ENCODE results near the gene GNB3.

The GNB3 gene

DNA sequence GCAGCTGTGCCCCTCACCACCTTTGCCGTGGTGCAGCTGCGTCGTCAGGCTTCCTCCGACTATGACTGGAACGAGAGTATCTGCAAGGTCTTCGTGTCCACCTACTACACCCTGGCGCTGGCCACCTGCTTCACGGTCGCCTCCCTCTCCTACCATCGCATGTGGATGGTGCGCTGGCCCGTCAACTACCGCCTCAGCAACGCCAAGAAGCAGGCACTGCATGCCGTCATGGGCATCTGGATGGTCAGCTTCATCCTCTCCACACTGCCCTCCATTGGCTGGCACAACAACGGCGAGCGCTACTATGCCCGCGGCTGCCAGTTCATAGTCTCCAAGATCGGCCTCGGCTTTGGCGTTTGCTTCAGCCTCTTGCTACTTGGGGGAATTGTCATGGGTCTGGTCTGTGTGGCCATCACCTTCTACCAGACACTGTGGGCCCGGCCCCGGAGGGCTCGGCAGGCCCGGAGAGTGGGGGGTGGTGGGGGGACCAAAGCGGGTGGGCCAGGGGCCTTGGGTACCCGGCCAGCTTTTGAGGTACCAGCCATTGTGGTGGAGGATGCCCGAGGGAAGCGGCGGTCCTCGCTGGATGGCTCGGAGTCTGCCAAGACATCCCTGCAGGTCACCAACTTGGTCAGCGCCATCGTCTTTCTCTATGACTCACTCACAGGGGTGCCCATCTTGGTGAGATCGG lies 16.5 kb upstream of the GNB3 start:
- no peak for FAIRE-seq

DNA sequence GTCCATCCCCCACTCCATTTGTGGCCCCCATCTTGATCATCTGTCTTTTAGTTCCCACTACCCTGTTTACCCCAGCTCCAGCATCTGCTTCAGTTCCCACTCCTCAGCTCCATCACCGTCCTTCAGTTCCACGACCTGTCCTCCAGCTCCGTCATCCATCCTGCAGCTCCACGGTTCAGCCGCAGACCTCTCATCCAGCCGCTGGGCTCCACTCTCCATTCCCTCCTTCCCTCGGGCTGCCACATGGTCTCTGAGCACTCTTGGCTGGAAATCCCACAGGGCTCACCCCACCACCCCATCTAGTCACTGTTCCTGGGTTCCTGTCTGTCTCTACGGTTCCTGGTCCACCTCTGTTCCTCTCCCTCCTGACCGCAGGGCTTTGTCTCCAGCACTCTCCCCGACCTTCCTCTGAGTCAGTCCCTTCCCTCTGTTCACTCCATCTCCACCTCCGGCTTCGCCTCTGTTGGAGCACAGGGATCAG lies 15.8 kb upstream of the GNB3 start:
- no peak for FAIRE-seq

DNA sequence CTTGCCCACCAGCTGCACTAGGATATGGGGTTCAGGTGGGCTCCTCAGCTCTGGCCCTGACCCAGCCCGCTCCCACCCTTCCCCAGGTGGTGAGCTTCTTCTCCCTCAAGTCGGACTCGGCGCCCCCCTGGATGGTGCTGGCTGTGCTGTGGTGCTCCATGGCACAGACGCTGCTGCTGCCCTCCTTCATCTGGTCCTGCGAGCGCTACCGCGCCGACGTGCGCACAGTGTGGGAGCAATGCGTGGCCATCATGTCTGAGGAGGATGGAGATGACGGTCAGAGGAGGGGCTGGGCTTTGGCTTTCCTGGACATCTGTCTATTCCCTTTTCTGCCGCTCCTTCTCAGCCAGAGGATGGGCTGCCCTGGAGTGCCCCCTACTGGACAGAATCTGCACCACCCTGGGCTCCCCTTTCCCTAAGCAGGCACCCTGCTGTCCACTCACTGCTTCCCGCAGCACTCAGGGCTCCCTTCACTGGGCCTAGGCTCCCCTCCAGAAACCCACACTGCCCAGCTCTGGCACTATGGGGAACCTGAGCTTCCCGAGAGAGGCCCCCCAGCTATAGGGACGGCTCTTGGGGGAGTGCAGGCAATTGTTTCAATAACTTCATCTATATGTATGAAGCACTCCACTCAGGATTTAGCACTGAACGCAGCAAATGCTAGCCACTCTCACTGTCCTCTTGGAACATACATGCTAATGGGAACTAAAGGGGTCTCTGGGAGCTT lies 15.2 kb upstream of the GNB3 start:
- FAIRE-seq: no peak

DNA sequence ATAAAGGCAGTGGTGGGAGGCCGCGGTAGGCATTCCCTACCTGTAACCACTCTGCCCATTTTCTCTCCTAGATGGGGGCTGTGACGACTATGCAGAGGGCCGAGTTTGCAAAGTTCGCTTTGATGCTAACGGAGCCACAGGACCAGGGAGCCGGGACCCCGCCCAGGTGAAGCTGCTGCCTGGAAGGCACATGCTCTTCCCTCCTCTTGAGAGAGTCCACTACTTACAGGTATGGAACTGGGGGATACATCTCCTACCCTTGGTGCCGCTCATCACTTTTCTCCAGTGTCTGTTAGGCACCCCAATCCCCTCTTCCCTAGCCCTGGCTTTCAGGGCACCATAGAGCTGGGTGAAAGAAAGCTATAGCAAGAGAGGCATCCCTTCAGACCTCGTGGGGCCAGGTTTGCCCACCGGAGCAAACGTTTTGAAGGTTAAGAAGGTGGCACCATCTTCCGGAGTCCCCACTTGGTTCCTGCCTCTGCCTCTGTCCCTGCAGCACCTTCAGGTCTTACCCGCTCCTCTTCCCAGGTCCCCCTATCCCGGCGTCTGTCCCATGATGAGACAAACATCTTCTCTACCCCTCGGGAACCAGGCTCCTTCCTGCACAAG lies 14.5 kb upstream of the GNB3 start:
- FAIRE-seq: no peak

DNA sequence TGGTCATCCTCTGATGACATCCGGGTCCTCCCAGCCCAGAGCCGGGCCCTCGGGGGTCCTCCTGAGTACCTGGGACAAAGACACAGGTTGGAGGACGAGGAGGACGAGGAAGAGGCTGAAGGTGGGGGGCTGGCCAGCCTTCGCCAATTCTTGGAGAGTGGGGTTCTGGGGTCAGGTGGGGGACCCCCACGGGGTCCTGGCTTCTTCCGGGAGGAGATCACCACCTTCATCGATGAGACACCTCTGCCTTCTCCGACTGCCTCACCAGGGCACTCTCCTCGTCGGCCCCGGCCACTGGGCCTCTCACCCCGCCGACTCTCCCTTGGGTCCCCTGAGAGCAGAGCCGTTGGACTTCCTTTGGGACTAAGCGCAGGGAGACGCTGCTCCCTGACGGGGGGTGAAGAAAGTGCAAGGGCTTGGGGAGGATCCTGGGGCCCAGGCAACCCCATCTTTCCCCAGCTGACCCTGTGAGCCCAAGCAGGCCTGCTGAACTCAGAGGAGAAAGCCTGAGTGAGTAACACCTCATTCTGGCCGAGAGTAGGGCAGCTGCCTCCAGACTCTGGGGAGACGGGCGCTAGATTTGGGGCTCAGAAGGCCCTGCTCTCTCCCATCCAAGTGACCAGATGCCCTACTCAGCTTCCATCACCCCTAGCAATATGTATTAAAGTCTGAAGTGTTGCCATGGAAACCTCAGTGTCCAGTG lies 13.8 kb upstream of the GNB3 start:
- no peak for FAIRE-seq

DNA sequence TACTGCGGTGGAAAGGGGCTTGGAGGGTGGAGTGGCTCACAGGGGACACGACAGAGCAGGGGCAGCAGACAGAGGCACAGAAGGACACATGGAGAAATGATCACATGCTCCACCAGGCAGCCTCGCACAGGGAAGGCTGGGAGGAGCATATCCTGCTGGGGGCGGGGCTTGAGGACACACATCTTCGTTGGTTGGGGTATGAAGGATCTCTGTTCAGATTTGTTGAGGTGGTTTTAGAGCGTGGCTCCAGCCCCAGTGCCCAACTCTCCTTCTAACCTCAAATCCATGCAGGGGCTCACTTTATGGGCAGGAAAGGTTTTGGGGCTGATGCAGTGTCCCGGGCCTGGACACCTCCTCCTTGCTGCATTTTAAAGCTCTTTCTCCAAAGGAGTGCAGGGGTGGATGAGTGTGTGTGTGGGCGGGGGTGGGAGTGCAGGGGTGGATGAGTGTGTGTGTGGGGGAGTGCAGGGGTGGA lies 13.3 kb upstream of the GNB3 start:
- no peak for FAIRE-seq

DNA sequence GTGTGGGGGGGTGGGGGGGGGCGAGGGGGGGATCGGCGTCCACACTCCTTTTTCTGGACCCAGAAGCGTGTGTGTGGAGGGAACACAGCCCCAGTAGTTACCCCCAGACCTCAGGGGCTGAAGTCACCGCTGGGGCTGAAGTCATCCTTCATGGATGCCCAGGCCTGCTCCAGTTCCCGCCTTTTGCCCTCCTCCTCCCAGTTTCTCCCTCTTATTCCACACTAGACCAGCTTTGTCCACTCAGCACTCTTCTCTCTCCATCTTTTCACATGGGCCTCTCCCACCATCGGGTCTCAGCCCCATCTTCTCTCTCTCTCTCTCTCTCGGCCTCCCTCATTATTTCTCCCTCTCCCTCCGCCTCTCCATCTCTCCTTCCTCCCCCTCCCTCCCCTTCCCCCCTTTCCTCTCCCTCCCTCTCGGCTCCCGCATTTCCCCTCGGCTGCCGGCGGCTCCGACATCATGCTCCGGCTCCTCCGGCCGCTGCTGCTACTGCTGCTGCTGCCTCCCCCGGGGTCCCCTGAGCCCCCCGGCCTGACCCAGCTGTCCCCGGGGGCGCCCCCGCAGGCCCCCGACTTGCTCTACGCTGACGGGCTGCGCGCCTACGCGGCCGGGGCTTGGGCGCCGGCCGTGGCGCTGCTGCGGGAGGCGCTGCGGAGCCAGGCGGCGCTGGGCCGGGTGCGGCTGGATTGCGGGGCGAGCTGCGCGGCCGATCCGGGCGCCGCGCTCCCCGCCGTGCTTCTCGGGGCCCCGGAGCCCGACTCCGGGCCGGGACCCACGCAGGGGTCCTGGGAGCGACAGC lies 12.5 kb upstream of the GNB3 start, which contains the start of gene P3H3:
TSS of gene P3H3 (plus strand) at position 426 of the 799 bp plus-strand sequence. CDS start at position 460, 34 bp downstream.
- no peak for FAIRE-seq

DNA sequence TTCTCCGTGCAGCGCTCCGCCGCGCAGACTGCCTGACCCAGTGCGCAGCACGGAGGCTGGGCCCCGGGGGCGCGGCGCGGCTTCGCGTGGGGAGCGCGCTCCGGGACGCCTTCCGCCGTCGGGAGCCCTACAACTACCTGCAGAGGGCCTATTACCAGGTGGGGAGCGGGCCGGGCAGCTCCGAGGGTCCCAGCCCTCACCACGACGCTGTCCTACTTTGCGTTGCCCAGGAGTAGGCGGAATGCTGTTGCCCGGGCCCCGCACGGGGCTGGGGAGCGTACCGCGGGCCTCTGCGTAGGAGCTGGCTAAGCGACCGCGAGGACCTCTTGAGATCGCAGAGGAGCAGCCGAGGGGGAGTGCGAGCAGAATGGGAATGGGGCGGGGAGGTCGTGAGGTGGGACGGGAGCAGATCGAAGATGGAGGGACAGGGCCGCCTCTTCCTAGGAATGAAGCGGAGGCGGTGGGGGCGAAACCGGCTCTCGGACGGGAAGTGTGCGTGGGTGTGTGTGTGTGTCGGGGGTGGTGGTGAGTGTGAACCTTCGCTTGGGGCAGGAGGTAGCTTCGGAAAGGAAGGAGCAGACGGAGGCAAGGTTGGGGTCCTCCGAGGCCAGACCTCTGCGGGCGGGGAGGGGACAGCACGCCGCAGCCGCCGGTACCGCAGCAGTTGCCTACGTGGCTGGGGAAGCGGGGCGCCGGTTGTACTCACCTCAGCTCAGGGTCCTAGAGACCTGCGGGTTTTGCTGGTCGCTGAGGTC lies 11.8 kb upstream of the GNB3 start:
- no peak for FAIRE-seq

DNA sequence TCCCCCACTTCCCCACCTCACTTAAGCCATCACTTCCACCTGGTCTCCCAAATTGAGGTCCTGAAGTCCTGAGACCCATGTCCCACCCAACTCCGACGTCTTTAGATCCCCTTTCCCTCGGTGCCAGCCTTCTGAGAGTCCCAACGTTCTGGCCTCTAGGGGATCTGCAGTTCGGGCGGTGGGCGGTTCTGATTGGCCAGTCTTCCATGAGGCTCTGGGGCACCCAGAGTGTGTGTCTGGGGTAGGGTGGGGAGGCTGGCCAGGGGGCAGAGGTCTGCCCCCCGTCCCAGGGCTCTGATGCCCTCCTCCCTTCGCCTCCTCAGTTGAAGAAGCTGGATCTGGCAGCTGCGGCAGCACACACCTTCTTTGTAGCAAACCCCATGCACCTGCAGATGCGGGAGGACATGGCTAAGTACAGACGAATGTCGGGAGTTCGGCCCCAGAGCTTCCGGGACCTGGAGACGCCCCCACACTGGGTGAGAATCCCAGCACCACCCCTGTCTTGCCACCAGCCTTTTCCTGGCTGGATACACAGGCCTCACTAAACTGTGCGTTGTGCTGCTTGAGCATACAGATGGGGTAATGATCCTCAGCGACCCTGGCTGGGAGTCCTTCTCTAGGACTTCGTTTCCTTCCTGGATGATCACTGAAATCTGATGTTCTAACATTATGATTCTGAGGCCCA lies 11.0 kb upstream of the GNB3 start:
- FAIRE-seq: no peak

DNA sequence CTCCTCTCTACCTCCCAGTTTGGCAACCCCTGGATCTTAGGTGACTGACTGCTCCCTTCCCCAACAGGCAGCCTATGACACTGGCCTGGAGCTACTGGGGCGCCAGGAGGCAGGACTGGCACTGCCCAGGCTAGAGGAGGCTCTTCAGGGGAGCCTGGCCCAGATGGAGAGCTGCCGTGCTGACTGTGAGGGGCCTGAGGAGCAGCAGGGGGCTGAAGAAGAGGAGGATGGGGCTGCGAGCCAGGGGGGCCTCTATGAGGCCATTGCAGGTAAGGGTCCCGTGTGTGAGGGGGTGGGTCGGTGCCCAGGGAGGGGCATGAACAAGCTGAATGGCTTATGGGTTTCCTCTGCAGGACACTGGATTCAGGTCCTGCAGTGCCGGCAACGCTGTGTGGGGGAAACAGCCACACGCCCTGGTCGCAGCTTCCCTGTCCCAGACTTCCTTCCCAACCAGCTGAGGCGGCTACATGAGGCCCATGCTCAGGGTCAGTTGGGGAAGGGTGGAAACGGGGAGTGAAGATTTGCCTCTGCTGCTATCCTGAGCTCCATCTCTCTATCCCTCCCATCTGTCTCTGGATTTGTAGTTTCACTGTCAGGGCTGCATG lies 10.3 kb upstream of the GNB3 start:
- no peak for FAIRE-seq

DNA sequence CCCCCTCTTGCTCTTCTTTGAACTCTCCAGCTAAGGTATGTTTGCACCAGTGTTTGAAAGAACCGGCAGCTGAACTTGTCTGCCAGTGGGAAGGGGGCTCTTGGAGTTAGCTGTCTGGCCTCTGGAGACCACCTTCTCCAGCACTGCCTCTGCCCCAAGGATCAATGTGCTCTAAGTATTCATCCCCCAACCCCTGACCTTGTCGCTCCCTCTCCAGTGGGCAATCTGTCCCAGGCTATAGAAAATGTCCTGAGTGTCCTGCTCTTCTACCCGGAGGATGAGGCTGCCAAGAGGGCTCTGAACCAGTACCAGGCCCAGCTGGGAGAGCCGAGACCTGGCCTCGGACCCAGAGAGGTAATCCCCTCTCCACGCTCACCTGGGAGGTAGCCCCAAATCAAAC lies 9.7 kb upstream of the GNB3 start:
- FAIRE-seq: no peak

DNA sequence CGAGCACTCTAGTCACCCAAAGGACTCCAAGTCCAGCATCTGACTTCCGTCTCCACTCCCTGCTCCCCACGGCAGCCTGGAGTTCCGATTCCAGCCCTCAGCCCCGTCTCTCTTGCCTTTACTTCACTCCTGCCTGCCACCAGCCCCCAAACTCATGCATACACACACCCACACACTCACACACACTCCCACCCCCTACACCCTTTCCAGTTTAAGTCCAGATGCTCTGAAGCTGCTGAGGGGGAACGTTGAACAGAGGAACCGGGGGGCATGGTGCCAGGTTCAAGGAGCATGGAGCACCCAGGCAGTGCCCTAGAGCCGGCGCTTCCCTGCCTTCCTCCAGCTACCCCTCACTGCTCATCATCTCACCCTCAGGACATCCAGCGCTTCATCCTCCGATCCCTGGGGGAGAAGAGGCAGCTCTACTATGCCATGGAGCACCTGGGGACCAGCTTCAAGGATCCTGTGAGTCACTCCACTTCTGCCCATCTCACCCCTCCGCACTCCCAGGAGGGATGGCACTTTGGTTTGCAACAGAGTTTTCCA lies 9.2 kb upstream of the GNB3 start:
- FAIRE-seq: no peak

DNA sequence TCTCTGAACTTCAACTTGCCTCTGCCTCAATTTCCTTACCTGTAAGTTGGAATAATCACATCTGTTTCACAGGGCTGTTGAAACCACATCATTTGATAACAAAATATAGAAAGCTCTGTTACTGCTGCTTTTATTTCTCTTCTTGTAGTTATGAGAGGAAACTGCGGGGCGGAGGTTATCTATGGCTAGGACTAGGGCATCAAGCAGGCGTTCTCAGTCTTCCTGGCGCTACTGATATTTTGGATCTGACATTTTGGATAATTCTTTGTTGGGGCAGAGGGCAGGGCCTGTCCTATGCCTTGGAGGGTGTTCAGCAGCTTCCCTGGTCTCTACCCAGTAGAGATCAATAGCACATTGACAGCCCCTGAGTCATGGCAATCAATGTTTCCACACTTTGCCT lies 8.6 kb upstream of the GNB3 start:
- no peak for FAIRE-seq

DNA sequence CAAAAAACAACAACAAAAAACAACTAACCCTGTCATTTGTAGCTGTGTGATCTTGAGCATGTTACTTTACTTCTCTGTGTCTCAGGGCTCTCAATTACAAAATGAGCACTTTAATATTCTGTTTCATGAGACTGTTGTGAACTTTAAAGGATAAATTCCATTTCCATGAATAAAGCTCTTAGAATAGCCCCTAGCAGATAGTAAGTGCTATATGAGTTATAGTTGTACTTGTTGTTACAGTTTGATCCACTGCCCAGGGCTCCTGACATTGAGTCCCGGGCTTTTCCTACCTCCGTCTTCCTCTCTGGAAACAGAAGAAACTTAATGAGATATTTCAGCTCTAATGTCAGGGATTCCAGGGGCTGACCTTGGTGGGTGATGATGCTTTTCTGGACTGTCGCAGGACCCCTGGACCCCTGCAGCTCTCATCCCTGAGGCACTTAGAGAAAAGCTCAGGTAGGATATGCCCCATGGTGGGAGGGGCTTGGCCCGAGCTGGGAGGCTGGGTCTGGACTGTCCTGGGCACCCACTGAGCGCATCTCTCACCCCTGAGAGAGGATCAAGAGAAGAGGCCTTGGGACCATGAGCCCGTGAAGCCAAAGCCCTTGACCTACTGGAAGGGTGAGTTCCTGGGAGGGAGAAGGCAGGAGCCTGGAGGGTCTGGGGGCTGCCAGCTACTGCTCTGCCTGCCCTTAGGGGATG lies 7.4 kb upstream of the GNB3 start:
- FAIRE-seq: no peak

DNA sequence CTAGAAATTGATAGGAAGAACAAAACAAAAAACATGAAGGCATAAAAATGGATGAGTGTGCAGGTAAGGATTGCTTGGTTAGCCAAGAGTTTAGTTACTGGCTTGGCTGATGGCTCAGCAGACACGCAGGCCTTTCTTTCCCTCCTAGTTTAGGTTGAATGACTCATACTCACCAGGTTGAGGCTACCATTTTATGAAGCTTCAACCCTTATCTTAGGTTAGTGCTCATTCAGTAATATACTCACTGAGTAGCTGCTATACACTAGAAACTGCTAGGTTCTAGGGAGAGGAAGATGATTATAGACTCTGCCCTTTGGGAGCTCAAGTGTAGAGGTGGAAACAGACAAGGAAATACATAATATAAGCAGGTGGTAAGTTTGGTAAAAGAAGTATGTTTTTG lies 6.5 kb upstream of the GNB3 start:
- no peak for FAIRE-seq

DNA sequence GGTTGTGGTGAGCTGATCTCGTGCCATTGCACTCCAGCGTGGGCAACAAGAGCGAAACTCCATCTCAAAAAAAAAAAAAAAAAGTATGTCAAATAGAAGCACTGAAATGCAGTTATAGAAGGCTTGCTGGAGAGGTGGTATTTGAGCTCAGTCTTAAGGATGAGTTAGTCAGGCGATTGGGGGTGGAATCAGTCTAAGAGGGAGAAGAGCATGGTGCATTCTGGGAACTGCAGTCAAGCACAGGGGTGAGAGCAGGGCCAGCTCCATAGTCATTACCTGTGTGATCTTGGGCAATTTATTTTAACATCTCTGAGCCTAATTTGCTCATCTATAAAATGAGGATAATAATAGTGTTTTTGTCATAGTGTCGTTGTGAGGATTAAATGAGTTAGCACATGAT lies 5.9 kb upstream of the GNB3 start:
- FAIRE-seq: no peak

DNA sequence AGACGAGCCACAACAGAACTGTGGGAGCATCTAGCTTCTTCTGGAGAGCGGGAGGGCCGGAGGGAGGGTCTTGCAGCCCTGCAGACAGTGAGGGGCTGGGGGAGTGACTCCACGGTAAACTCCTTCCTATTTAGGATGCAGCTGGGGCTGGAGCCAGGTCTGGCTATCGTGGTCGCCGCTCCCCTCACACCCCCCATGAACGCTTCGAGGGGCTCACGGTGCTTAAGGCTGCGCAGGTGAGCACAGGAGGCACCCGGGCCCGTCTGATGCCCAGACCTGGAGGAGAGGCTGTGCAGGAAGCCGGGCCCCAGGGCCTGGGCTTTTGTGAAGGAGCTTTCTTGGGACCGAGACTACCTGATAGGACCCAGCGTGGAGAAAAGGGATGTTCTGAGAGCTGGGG lies 3.9 kb upstream of the GNB3 start:
- FAIRE-seq: no peak

DNA sequence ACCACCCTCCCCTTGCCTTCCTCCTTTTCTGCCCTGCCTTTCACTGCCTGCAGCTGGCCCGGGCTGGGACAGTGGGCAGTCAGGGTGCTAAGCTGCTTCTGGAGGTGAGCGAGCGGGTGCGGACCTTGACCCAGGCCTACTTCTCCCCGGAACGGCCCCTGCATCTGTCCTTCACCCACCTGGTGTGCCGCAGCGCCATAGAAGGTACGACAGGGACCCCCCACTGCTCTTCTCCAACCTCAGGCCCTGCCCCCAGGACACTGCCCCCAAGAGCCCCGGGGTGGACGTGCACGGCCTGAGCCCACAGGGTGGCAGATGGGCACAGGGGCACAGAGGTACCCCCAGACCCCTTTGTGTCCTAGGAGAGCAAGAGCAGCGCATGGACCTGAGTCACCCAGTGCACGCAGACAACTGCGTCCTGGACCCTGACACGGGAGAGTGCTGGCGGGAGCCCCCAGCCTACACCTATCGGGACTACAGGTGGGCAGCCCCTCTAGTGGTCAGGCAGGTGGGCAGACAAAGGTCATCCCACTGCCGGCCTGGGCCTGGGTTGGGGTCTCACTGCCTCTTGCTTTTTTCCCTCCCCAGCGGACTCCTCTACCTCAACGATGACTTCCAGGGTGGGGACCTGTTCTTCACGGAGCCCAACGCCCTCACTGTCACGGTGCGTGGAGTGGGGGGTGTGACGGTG lies 3.2 kb upstream of the GNB3 start:
- no peak for FAIRE-seq

DNA sequence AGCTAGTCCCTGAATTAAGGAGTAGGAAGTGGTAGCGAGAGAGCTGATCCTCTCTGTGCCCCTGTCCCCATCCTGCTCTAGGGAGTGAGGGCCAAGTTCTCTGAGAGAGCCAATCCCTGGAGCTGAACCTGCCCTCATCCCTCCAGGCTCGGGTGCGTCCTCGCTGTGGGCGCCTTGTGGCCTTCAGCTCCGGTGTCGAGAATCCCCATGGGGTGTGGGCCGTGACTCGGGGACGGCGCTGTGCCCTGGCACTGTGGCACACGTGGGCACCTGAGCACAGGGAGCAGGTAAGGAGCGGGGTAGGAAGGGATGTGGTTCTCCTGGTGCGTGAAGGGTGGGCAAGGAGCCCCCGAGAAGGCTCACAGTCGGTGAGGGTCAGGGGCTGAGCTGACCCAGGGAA lies 1.9 kb upstream of the GNB3 start:
- no peak for FAIRE-seq

Data from islet of Langerhans (tissue), 1 donor.